Endothelial cell of umbilical vein (primary cell): ENCODE data around the gene ZFPM1. TPM values are rescaled to one million over a fixed set of nuclear protein-coding genes. Genes with fewer than 3 reads are reported as not detected.

ENCODE experiments used
- BruUV-seq: library from RNA; stranded (reverse); fragments of 400-500 nt; replicated peaks from 2 replicates; lab custom pipeline; 2021; lab: Mats Ljungman, UMichigan
- CTCF ChIA-PET: fragments of 300-600, 350-600 bp; sonication (Branson Sonifier 250); formaldehyde crosslinking; loops from one replicate; lab custom pipeline; 2021; ENCODE audit warnings: antibody characterized with exemption, inconsistent platforms; lab: Charles Lee
- POLR2A ChIA-PET: fragments of 300-600, 350-600 bp; sonication (Branson Sonifier 250); formaldehyde crosslinking; loops from one replicate; lab custom pipeline; 2021; ENCODE audit warnings: antibody characterized with exemption, inconsistent platforms; lab: Charles Lee
- DNase-seq: peaks from one replicate; pipeline ENCODE4 v3.0.0-alpha.2; 2011; ENCODE audit warnings: low read depth, low spot score
- FAIRE-seq: peaks from 2 replicates; lab custom pipeline; 2011; peaks lifted over from hg19 to GRCh38; lab: Jason Lieb, UNC
- H2AFZ ChIP-seq: 2 replicates; pipeline ENCODE4 v1.6.0; 2012; ENCODE audit warnings: low read depth, low read length, control low read depth, inconsistent platforms
- H3K27ac ChIP-seq: 2 replicates; pipeline ENCODE4 v1.5.1; 2011; ENCODE audit warnings: low read depth, mild to moderate bottlenecking, control low read depth, low read length, moderate library complexity; ENCODE audit not compliant: insufficient read depth
- H3K27me3 ChIP-seq, 2 experiments: 2 replicates each; pipeline versions ENCODE4 v1.6.0 to v1.6.1; 2011; ENCODE audit warnings: low read length in 2 of 2, mixed read lengths in 1 of 2; ENCODE audit not compliant: control insufficient read depth in 2 of 2, insufficient read depth in 2 of 2
- H3K36me3 ChIP-seq, 2 experiments: 2 replicates in 1 of 2; 3 replicates in 1 of 2; pipeline ENCODE4 v1.5.1; 2011; ENCODE audit warnings: low read length in 2 of 2, mild to moderate bottlenecking in 1 of 2, moderate library complexity in 1 of 2; ENCODE audit not compliant: control insufficient read depth in 2 of 2, insufficient read depth in 2 of 2; ENCODE audit errors: extremely low read depth in 1 of 2
- H3K4me1 ChIP-seq: 3 replicates; pipeline ENCODE4 v1.5.1; 2011; ENCODE audit warnings: mild to moderate bottlenecking, low read length; ENCODE audit not compliant: control insufficient read depth, insufficient read depth; ENCODE audit errors: extremely low read depth
- H3K4me2 ChIP-seq: 2 replicates; pipeline ENCODE4 v1.6.1; 2011; ENCODE audit warnings: low read length, control low read depth, mixed read lengths; ENCODE audit not compliant: insufficient read depth
- H3K4me3 ChIP-seq, 3 experiments: fragments of 200-600 bp in 1 of 3; sonication (generic), shearing (Covaris generic) in 1 of 3; replicated peaks in 1 of 3; 2 replicates each; pipeline ENCODE4 v1.5.1; 2011 to 2016; ENCODE audit warnings: control low read depth in 3 of 3, low read length in 3 of 3, mild to moderate bottlenecking in 2 of 3, inconsistent platforms in 1 of 3, low read depth in 1 of 3, moderate library complexity in 1 of 3; ENCODE audit not compliant: insufficient read depth in 1 of 3
- H3K79me2 ChIP-seq: 2 replicates; pipeline ENCODE4 v1.6.0; 2012; ENCODE audit warnings: low read length, inconsistent platforms; ENCODE audit not compliant: control insufficient read depth, insufficient read depth
- H3K9ac ChIP-seq: replicated peaks from 2 replicates; pipeline ENCODE3; 2011; ENCODE audit warnings: low read length, control low read depth; ENCODE audit not compliant: insufficient read depth; ENCODE audit errors: extremely low read depth
- H3K9me1 ChIP-seq: replicated peaks from 3 replicates; pipeline ENCODE4 v1.6.0; 2011; ENCODE audit warnings: mild to moderate bottlenecking, low read length; ENCODE audit not compliant: control insufficient read depth, insufficient read depth; ENCODE audit errors: extremely low read depth
- H3K9me3 ChIP-seq: replicated peaks from 2 replicates; pipeline ENCODE4 v1.5.1; 2012; ENCODE audit warnings: low read length, inconsistent platforms; ENCODE audit not compliant: control insufficient read depth, insufficient read depth
- H4K20me1 ChIP-seq: replicated peaks from 2 replicates; pipeline ENCODE3; 2011; ENCODE audit warnings: mild to moderate bottlenecking, low read length; ENCODE audit not compliant: control insufficient read depth, insufficient read depth; ENCODE audit errors: extremely low read depth
- EZH2 ChIP-seq: IDR thresholded peaks from 2 replicates; pipeline ENCODE4 v1.6.1; 2012; ENCODE audit warnings: borderline replicate concordance, low read depth, mild to moderate bottlenecking, moderate library complexity, low read length, inconsistent platforms; ENCODE audit not compliant: severe bottlenecking
- FOS ChIP-seq: IDR thresholded peaks from 2 replicates; pipeline ENCODE4 v1.6.1; 2011; ENCODE audit warnings: mild to moderate bottlenecking, low read length, moderate library complexity, borderline replicate concordance; ENCODE audit not compliant: insufficient read depth
- GATA2 ChIP-seq: IDR thresholded peaks from 2 replicates; pipeline ENCODE4 v1.7.0; 2011; ENCODE audit warnings: low read depth, mild to moderate bottlenecking, moderate library complexity, mixed read lengths, low read length; ENCODE audit not compliant: insufficient read length, insufficient read depth
- JUN ChIP-seq: IDR thresholded peaks from 2 replicates; pipeline ENCODE4 v1.6.1; 2011; ENCODE audit warnings: borderline replicate concordance, low read depth; ENCODE audit not compliant: insufficient read length, insufficient read depth
- MAX ChIP-seq: IDR thresholded peaks from 2 replicates; pipeline ENCODE4 v1.6.1; 2011; ENCODE audit not compliant: insufficient read depth, insufficient read length
- MYC ChIP-seq: IDR thresholded peaks from one replicate; pipeline ENCODE4 v1.6.1; 2011; ENCODE audit warnings: mild to moderate bottlenecking, low read depth, low read length
- POLR2A ChIP-seq: IDR thresholded peaks from 2 replicates; pipeline ENCODE4 v1.6.1; 2012; ENCODE audit warnings: low read depth, mild to moderate bottlenecking, control low read depth, low read length
- POLR2AphosphoS5 ChIP-seq: IDR thresholded peaks from 2 replicates; pipeline ENCODE4 v1.6.1; 2012; ENCODE audit warnings: low read depth, mild to moderate bottlenecking, control low read depth, low read length, moderate library complexity; ENCODE audit not compliant: insufficient read depth
- dilution Hi-C: fragments of 300-500 bp; cut with MboI; formaldehyde crosslinking; loops from one replicate; pipeline ENCODE4 v1.15.0; 2019; ENCODE audit warnings: low sequenced_read_pairs; ENCODE audit not compliant: extremely low pct_ligation_motif_present
- intact Hi-C: fragments of 100-400 bp; cut with micrococcal nuclease; formaldehyde crosslinking; loops from one replicate; pipeline ENCODE4 v1.10.0; 2022
- polyA plus RNA-seq, 4 experiments: library from polyadenylated mRNA; depleted of rRNA in 3 of 4; stranded (reverse) in 3 of 4; unstranded in 1 of 4; fragments of >200 nt; gene quantifications; 2 replicates each; pipeline versions ENCODE4 v1.2.1 to v1.2.3, GENCODE V29; 2011 to 2012; ENCODE audit warnings: missing spikeins in 1 of 4
- total RNA-seq: library from RNA; stranded (reverse); gene quantifications from 2 replicates; pipeline ENCODE4 v1.2.3, GENCODE V29; 2021
- TF ChIP-seq, protein P1 (sequence below), 2 donors: IDR thresholded peaks; 1 replicate in 1 of 2; 2 replicates in 1 of 2; pipeline ENCODE4 v1.5.1; 2011; ENCODE audit warnings: low read length in 2 of 2, mild to moderate bottlenecking in 2 of 2, moderate library complexity in 2 of 2, control low read depth in 1 of 2, inconsistent platforms in 1 of 2, low read depth in 1 of 2; ENCODE audit not compliant: insufficient read depth in 1 of 2; ENCODE audit errors: extremely low read depth in 1 of 2

The ZFPM1 gene
- total and polyA plus RNA-seq, 2 donors (not counting 3 experiments of a cell fraction or from before 2014, with no cell fraction given) = 0.37 to 7.5 TPM

- no peak overlapping the region for H3K4me3 ChIP-seq
- no peak overlapping the region for H3K27ac ChIP-seq
- H2AFZ ChIP-seq = no peak overlapping the region
- H3K9me1 ChIP-seq = no peaks in the 10 kb centered on the region
- intact Hi-C loops = no loop called here
- no peak for TF ChIP-seq MAX
- TF ChIP-seq, protein P1, sequence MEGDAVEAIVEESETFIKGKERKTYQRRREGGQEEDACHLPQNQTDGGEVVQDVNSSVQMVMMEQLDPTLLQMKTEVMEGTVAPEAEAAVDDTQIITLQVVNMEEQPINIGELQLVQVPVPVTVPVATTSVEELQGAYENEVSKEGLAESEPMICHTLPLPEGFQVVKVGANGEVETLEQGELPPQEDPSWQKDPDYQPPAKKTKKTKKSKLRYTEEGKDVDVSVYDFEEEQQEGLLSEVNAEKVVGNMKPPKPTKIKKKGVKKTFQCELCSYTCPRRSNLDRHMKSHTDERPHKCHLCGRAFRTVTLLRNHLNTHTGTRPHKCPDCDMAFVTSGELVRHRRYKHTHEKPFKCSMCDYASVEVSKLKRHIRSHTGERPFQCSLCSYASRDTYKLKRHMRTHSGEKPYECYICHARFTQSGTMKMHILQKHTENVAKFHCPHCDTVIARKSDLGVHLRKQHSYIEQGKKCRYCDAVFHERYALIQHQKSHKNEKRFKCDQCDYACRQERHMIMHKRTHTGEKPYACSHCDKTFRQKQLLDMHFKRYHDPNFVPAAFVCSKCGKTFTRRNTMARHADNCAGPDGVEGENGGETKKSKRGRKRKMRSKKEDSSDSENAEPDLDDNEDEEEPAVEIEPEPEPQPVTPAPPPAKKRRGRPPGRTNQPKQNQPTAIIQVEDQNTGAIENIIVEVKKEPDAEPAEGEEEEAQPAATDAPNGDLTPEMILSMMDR (IDR thresholded peaks at IDR 0.05; ENCODE audit: extremely low read depth in 1 of 2, insufficient read depth in 1 of 2, low read depth in 1 of 2, low read length in 2 of 2) = no peak
- TF ChIP-seq JUN = no peak
- TF ChIP-seq EZH2 = no peak
- TF ChIP-seq POLR2A = no peak
- TF ChIP-seq GATA2 = no peak
- no peak for TF ChIP-seq FOS
- TF ChIP-seq MYC = no peak
- TF ChIP-seq POLR2AphosphoS5 = no peak
- no TSS peak for BruUV-seq
- H3K79me2 ChIP-seq = no peaks in the 10 kb centered on the region
- H3K9ac ChIP-seq = no peak overlapping the region
- no peaks in the 10 kb centered on the region for H3K9me3 ChIP-seq
- no peaks in the 10 kb centered on the region for H3K4me1 ChIP-seq
- dilution Hi-C loops = no loop called here
- H3K27me3 ChIP-seq = no peaks in the 10 kb centered on the region
- no peak overlapping the region for H3K4me2 ChIP-seq
- no peaks in the 10 kb centered on the region for H4K20me1 ChIP-seq
- FAIRE-seq (no peak), DNase-seq (no peak)
- CTCF ChIA-PET = interaction anchor here (0.8 to 1.9 kb wide), 2 partner anchors 11 to 33 kb away, joined by 3 to 6 read pairs; no protein-coding TSS in a partner anchor
- no peaks in the 10 kb centered on the region for H3K36me3 ChIP-seq
- POLR2A ChIA-PET = no interaction called here
Measured at GRCh38 chr16:88416686-88417085, 36.4 kb upstream of the ZFPM1 start.
